ENCODE data around the gene SEMA4G.

The SEMA4G gene

GRCh38 chr10:101007099-101007711 is 37.9 kb downstream of the SEMA4G start (continued):
- TF ChIP-seq, protein P1, sequence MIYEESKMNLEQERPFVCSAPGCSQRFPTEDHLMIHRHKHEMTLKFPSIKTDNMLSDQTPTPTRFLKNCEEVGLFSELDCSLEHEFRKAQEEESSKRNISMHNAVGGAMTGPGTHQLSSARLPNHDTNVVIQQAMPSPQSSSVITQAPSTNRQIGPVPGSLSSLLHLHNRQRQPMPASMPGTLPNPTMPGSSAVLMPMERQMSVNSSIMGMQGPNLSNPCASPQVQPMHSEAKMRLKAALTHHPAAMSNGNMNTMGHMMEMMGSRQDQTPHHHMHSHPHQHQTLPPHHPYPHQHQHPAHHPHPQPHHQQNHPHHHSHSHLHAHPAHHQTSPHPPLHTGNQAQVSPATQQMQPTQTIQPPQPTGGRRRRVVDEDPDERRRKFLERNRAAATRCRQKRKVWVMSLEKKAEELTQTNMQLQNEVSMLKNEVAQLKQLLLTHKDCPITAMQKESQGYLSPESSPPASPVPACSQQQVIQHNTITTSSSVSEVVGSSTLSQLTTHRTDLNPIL (CRISPR knock-in tag; IDR thresholded peaks at IDR 0.05; ENCODE audit: low read depth): no peak
- TF ChIP-seq, protein P2, sequence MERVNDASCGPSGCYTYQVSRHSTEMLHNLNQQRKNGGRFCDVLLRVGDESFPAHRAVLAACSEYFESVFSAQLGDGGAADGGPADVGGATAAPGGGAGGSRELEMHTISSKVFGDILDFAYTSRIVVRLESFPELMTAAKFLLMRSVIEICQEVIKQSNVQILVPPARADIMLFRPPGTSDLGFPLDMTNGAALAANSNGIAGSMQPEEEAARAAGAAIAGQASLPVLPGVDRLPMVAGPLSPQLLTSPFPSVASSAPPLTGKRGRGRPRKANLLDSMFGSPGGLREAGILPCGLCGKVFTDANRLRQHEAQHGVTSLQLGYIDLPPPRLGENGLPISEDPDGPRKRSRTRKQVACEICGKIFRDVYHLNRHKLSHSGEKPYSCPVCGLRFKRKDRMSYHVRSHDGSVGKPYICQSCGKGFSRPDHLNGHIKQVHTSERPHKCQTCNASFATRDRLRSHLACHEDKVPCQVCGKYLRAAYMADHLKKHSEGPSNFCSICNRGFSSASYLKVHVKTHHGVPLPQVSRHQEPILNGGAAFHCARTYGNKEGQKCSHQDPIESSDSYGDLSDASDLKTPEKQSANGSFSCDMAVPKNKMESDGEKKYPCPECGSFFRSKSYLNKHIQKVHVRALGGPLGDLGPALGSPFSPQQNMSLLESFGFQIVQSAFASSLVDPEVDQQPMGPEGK (CRISPR knock-in tag; IDR thresholded peaks at IDR 0.05; ENCODE audit: borderline replicate concordance): no peak

GRCh38 chr10:101007915-101008822 is 38.9 kb downstream of the SEMA4G start:
- TF ChIP-seq ZNF8 (CRISPR knock-in tag; IDR thresholded peaks at IDR 0.05): no peak
- no peak for TF ChIP-seq BACH2 (CRISPR knock-in tag; IDR thresholded peaks at IDR 0.05; ENCODE audit: borderline replicate concordance)
- TF ChIP-seq OSR1 (CRISPR knock-in tag; IDR thresholded peaks at IDR 0.05): no peak
- no peak for TF ChIP-seq ESRRG (CRISPR knock-in tag; IDR thresholded peaks at IDR 0.05)
- TF ChIP-seq CSRNP3 (CRISPR knock-in tag; IDR thresholded peaks at IDR 0.05): no peak
- TF ChIP-seq POU6F1 (CRISPR knock-in tag; IDR thresholded peaks at IDR 0.05; ENCODE audit: borderline replicate concordance, low read depth): no peak
- TF ChIP-seq ZFP3 (CRISPR knock-in tag; IDR thresholded peaks at IDR 0.05): no peak
- no peak for TF ChIP-seq ZC3H10 (CRISPR knock-in tag; IDR thresholded peaks at IDR 0.05)
- no peak for TF ChIP-seq ARNTL (CRISPR knock-in tag; IDR thresholded peaks at IDR 0.05; ENCODE audit: borderline replicate concordance, low read depth)
- TF ChIP-seq TOX (CRISPR knock-in tag; IDR thresholded peaks at IDR 0.05; ENCODE audit: borderline replicate concordance): no peak
- no peak for TF ChIP-seq RARB (CRISPR knock-in tag; IDR thresholded peaks at IDR 0.05)
- TF ChIP-seq ISL1 (CRISPR knock-in tag; IDR thresholded peaks at IDR 0.05): no peak
- TF ChIP-seq ZNF70 (CRISPR knock-in tag; IDR thresholded peaks at IDR 0.05): no peak
- TF ChIP-seq TSHZ2 (CRISPR knock-in tag; IDR thresholded peaks at IDR 0.05): no peak
- no peak for TF ChIP-seq SNAI2 (CRISPR knock-in tag; IDR thresholded peaks at IDR 0.05)
- no peak for ATAC-seq

DNA sequence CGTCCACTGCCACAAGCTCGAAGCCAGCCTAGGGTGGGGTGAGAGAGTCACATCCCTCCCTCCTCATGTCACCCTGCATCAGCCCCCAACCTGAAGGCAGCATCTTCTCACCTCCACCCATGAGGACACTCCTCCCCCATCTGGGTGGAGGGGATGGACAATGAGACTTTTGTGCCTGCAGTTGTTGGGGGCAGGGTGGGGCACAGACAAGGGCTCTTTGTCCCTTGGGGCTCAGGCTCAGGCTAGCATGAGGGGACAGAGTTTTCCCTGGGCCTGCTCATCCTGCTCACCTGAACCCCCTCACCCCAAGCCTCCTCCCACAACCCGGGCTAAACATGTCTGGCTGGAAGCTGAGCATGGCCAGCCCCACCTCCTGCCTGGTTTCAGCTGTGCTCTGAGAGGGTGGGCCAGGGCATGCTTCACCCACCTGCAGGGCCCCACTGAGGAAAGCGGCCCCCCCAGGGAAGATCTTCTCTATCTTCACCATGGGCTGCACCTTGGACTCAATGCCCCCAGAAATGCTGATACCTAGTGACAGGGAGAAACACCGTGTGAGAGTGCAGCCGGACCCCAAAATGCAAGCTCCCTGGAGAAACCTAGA is 39.6 kb downstream of the SEMA4G start:
- ATAC-seq: no peak

More for the DNA sequence above, 39.6 kb downstream of the SEMA4G start:
- TF ChIP-seq ZNF70 (CRISPR knock-in tag; IDR thresholded peaks at IDR 0.05) (no peak), POU6F1 (CRISPR knock-in tag; IDR thresholded peaks at IDR 0.05; ENCODE audit: borderline replicate concordance, low read depth) (no peak), BACH2 (CRISPR knock-in tag; IDR thresholded peaks at IDR 0.05; ENCODE audit: borderline replicate concordance) (no peak), ZFP30 (CRISPR knock-in tag; IDR thresholded peaks at IDR 0.05) (no peak), CSDC2 (CRISPR knock-in tag; IDR thresholded peaks at IDR 0.05) (no peak), OSR1 (CRISPR knock-in tag; IDR thresholded peaks at IDR 0.05) (no peak), ARNTL (CRISPR knock-in tag; IDR thresholded peaks at IDR 0.05; ENCODE audit: borderline replicate concordance, low read depth) (no peak), ESRRG (CRISPR knock-in tag; IDR thresholded peaks at IDR 0.05) (no peak), ZFP3 (CRISPR knock-in tag; IDR thresholded peaks at IDR 0.05) (no peak), ISL1 (CRISPR knock-in tag; IDR thresholded peaks at IDR 0.05) (no peak), RARB (CRISPR knock-in tag; IDR thresholded peaks at IDR 0.05) (no peak)

Data from SK-N-SH treated with all-trans-retinoic acid at 6 μM for 48 hours (cell line).